ENCODE results near the gene CFAP20DC. TPM values are rescaled to one million over a fixed set of nuclear protein-coding genes. Genes with fewer than 3 reads are reported as not detected.
"Not testable (repeated sequence)": the region's sequence is repeated elsewhere in the genome, so short reads cannot be mapped to it uniquely, and the experiment has no call there.

Gene CFAP20DC
- total RNA-seq, 2 donors from 2014 or later, result 6.5 to 9.5 TPM

DNA sequence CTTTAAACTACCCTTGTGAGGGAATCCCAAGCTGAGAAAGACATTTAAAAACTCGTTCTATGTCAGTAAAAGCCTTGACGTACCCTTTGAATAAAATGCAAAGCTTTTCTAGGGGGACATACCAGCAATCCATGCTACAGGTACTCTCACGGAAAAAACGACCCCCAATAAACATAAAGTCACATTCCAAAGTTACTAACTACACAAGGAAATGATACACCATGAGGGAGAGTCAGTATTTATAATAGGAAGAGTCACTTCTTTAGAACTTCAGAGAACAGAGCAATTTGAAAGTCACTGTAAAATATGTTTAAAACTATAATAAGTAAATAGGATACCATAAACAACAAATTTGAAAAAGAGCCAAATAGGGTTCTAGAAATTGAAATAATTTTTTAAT lies 63.2 kb downstream of the CFAP20DC start:
- no peak for DNase-seq

DNA sequence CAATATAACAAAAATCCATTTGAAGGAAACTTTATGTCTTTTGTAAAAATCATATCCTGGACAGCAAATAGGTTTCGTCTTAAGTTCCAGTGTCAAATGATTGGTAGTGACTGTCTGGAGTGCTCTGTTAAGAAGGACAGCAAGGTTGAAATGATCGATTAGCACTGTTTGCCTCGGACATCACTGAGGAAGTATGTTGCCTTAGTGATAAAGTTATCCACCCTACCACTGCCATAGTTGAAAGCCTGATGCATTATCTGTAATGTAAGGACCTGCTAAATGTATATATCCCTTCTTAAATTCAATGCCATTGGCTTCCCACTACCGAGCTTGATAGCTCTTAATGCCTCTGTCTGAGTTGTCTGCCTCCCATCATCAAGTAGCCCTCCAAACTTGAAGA lies 70.0 kb downstream of the CFAP20DC start:
- no peak for DNase-seq
- H3K27me3 ChIP-seq (ENCODE audit: control insufficient read depth, insufficient read depth, low read length, poor library complexity, severe bottlenecking), result peaks cover 11% of the 10 kb centered on the region
- Mint-ChIP-seq H3K27ac (no peak overlapping the region), H3K9me3 (peaks cover 9% of the 10 kb centered on the region), H3K4me3 (no peak overlapping the region), H3K27me3 (ENCODE audit: insufficient read depth) (peaks cover 9% of the 10 kb centered on the region), H3K36me3 (ENCODE audit: low read depth) (no peaks in the 10 kb centered on the region), H3K4me1 (peaks cover 13% of the 10 kb centered on the region)
- no peak overlapping the region for H3K9ac ChIP-seq (ENCODE audit: extremely low read depth, low read length, poor library complexity, severe bottlenecking)
- H3K36me3 ChIP-seq (ENCODE audit: control insufficient read depth, insufficient read depth, low read length), result no peaks in the 10 kb centered on the region
- H3K27ac ChIP-seq (ENCODE audit: low read depth, low read length), result no peak overlapping the region
- 92 to 94% methylated on average over 2 to 4 of the region's 4 CpGs for WGBS, 2 experiments (ENCODE audit: insufficient coverage in 1 of 2, insufficient read length in 1 of 2)
- H3K9me3 ChIP-seq (ENCODE audit: control insufficient read depth, low read length), result no peaks in the 10 kb centered on the region
- no peak overlapping the region for H3K4me3 ChIP-seq (ENCODE audit: low read length)
- TF ChIP-seq, protein P1, sequence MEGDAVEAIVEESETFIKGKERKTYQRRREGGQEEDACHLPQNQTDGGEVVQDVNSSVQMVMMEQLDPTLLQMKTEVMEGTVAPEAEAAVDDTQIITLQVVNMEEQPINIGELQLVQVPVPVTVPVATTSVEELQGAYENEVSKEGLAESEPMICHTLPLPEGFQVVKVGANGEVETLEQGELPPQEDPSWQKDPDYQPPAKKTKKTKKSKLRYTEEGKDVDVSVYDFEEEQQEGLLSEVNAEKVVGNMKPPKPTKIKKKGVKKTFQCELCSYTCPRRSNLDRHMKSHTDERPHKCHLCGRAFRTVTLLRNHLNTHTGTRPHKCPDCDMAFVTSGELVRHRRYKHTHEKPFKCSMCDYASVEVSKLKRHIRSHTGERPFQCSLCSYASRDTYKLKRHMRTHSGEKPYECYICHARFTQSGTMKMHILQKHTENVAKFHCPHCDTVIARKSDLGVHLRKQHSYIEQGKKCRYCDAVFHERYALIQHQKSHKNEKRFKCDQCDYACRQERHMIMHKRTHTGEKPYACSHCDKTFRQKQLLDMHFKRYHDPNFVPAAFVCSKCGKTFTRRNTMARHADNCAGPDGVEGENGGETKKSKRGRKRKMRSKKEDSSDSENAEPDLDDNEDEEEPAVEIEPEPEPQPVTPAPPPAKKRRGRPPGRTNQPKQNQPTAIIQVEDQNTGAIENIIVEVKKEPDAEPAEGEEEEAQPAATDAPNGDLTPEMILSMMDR (conservative IDR thresholded peaks at IDR 0.05), result no peak
- H3K4me1 ChIP-seq (ENCODE audit: control insufficient read depth, insufficient read depth, low read length), result peaks cover 3% of the 10 kb centered on the region

More for the DNA sequence above, 63.2 kb downstream of the CFAP20DC start:
- Mint-ChIP-seq H3K4me3 (no peak overlapping the region), H3K27me3 (ENCODE audit: insufficient read depth) (no peaks in the 10 kb centered on the region), H3K27ac (no peak overlapping the region), H3K4me1 (no peaks in the 10 kb centered on the region), H3K9me3 (peaks cover 5% of the 10 kb centered on the region), H3K36me3 (ENCODE audit: low read depth) (no peaks in the 10 kb centered on the region)
- Histone ChIP-seq H3K4me3 (ENCODE audit: low read length) (no peak overlapping the region), H3K9me3 (ENCODE audit: control insufficient read depth, low read length) (no peaks in the 10 kb centered on the region), H3K9ac (ENCODE audit: extremely low read depth, low read length, poor library complexity, severe bottlenecking) (no peak overlapping the region), H3K27me3 (ENCODE audit: control insufficient read depth, insufficient read depth, low read length, poor library complexity, severe bottlenecking) (no peaks in the 10 kb centered on the region), H3K4me1 (ENCODE audit: control insufficient read depth, insufficient read depth, low read length) (no peaks in the 10 kb centered on the region), H3K36me3 (ENCODE audit: control insufficient read depth, insufficient read depth, low read length) (no peaks in the 10 kb centered on the region), H3K27ac (ENCODE audit: low read depth, low read length) (no peak overlapping the region)
- TF ChIP-seq, protein P1 (conservative IDR thresholded peaks at IDR 0.05), result no peak
- WGBS, 2 experiments (ENCODE audit: insufficient coverage in 1 of 2, insufficient read length in 1 of 2), result 82 to 90% methylated on average over 2 to 4 of the region's 4 CpGs

DNA sequence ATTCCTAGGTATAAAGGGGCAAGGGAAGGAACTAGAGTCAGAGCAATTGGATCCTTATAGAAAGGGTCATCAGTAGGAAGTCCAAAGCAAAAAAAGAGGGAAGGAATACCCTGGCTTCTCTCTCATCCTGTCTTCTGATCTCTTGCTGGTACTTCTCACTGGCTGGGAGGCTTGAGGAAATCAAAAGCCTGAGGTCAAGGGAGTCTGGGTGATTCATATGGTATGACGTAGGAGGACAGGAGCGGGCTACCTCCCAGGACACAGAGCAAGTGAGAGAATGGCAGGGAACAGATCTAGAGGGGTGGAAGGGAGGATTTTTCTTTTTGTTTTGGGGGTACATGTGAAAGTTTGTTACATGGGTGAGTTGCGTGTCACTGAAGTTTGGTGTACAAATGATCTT lies 76.0 kb downstream of the CFAP20DC start:
- Histone ChIP-seq H3K27ac (ENCODE audit: low read depth, low read length) (no peak overlapping the region), H3K27me3 (ENCODE audit: control insufficient read depth, insufficient read depth, low read length, poor library complexity, severe bottlenecking) (peaks cover 11% of the 10 kb centered on the region), H3K9me3 (ENCODE audit: control insufficient read depth, low read length) (no peaks in the 10 kb centered on the region), H3K4me3 (ENCODE audit: low read length) (no peak overlapping the region), H3K4me1 (ENCODE audit: control insufficient read depth, insufficient read depth, low read length) (peaks cover 3% of the 10 kb centered on the region), H3K36me3 (ENCODE audit: control insufficient read depth, insufficient read depth, low read length) (no peaks in the 10 kb centered on the region), H3K9ac (ENCODE audit: extremely low read depth, low read length, poor library complexity, severe bottlenecking) (no peak overlapping the region)
- no peaks in the 10 kb centered on the region for H3K9me3 Mint-ChIP-seq
- TF ChIP-seq, protein P1 (conservative IDR thresholded peaks at IDR 0.05), result no peak
- H3K27ac Mint-ChIP-seq, result no peak overlapping the region
- no peak for DNase-seq
- peaks cover 9% of the 10 kb centered on the region for H3K27me3 Mint-ChIP-seq (ENCODE audit: insufficient read depth)
- H3K4me1 Mint-ChIP-seq, result peaks cover 22% of the 10 kb centered on the region
- 98 to 100% methylated on average over 1 to 2 of the region's 3 CpGs for WGBS, 2 experiments (ENCODE audit: insufficient coverage in 1 of 2, insufficient read length in 1 of 2)
- no peak overlapping the region for H3K4me3 Mint-ChIP-seq
- H3K36me3 Mint-ChIP-seq (ENCODE audit: low read depth), result no peaks in the 10 kb centered on the region

DNA sequence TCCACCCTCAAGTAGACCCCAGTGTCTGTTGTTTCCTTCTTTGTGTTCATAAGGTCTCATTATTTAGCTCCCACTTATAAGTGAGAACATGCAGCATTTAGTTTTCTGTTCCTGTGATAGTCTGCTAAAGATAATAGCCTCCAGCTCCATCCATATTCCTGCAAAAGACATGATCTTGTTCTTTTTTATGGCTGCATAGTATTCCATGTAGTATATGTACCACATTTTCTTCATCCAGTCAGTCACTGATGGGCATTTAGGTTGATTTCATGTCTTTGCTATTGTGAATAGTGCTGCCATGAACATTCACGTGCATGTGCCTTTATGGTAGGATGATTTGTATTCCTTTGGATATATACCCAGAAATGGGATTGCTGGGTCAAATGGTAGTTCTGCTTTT lies 82.0 kb downstream of the CFAP20DC start:
- not testable (repeated sequence) for H3K36me3 ChIP-seq (ENCODE audit: control insufficient read depth, insufficient read depth, low read length); DNase-seq; H3K27ac Mint-ChIP-seq; H3K4me3 ChIP-seq (ENCODE audit: low read length); H3K4me1 ChIP-seq (ENCODE audit: control insufficient read depth, insufficient read depth, low read length); H3K27me3 Mint-ChIP-seq (ENCODE audit: insufficient read depth); H3K27ac ChIP-seq (ENCODE audit: low read depth, low read length); H3K9me3 ChIP-seq (ENCODE audit: control insufficient read depth, low read length); H3K27me3 ChIP-seq (ENCODE audit: control insufficient read depth, insufficient read depth, low read length, poor library complexity, severe bottlenecking); H3K9me3 Mint-ChIP-seq; H3K36me3 Mint-ChIP-seq (ENCODE audit: low read depth); H3K9ac ChIP-seq (ENCODE audit: extremely low read depth, low read length, poor library complexity, severe bottlenecking); H3K4me3 Mint-ChIP-seq
- WGBS, 2 experiments (ENCODE audit: insufficient coverage in 1 of 2, insufficient read length in 1 of 2), result 84 to 100% methylated on average over 1 of the region's 1 CpG
- peaks cover 13% of the 10 kb centered on the region for H3K4me1 Mint-ChIP-seq

Measured in endodermal cell (in vitro differentiated cells).